Endothelial cell of umbilical vein (primary cell): ENCODE results near the gene SLC39A8. TPM values are rescaled to one million over a fixed set of nuclear protein-coding genes. Genes with fewer than 3 reads are reported as not detected.

Experiments
- BruUV-seq: library from RNA; stranded (reverse); fragments of 400-500 nt; replicated peaks from 2 replicates; lab custom pipeline; 2021; lab: Mats Ljungman, UMichigan
- CTCF ChIA-PET: fragments of 300-600, 350-600 bp; sonication (Branson Sonifier 250); formaldehyde crosslinking; loops from one replicate; lab custom pipeline; 2021; ENCODE audit warnings: antibody characterized with exemption, inconsistent platforms; lab: Charles Lee
- POLR2A ChIA-PET: fragments of 300-600, 350-600 bp; sonication (Branson Sonifier 250); formaldehyde crosslinking; loops from one replicate; lab custom pipeline; 2021; ENCODE audit warnings: antibody characterized with exemption, inconsistent platforms; lab: Charles Lee
- DNase-seq: peaks from one replicate; pipeline ENCODE4 v3.0.0-alpha.2; 2011; ENCODE audit warnings: low read depth, low spot score
- FAIRE-seq: peaks from 2 replicates; lab custom pipeline; 2011; peaks lifted over from hg19 to GRCh38; lab: Jason Lieb, UNC
- H2AFZ ChIP-seq: 2 replicates; pipeline ENCODE4 v1.6.0; 2012; ENCODE audit warnings: low read depth, low read length, control low read depth, inconsistent platforms
- H3K27ac ChIP-seq: 2 replicates; pipeline ENCODE4 v1.5.1; 2011; ENCODE audit warnings: low read depth, mild to moderate bottlenecking, control low read depth, low read length, moderate library complexity; ENCODE audit not compliant: insufficient read depth
- H3K27me3 ChIP-seq, 2 experiments: 2 replicates each; pipeline versions ENCODE4 v1.6.0 to v1.6.1; 2011; ENCODE audit warnings: low read length in 2 of 2, mixed read lengths in 1 of 2; ENCODE audit not compliant: control insufficient read depth in 2 of 2, insufficient read depth in 2 of 2
- H3K36me3 ChIP-seq, 2 experiments: 2 replicates in 1 of 2; 3 replicates in 1 of 2; pipeline ENCODE4 v1.5.1; 2011; ENCODE audit warnings: low read length in 2 of 2, mild to moderate bottlenecking in 1 of 2, moderate library complexity in 1 of 2; ENCODE audit not compliant: control insufficient read depth in 2 of 2, insufficient read depth in 2 of 2; ENCODE audit errors: extremely low read depth in 1 of 2
- H3K4me1 ChIP-seq: 3 replicates; pipeline ENCODE4 v1.5.1; 2011; ENCODE audit warnings: mild to moderate bottlenecking, low read length; ENCODE audit not compliant: control insufficient read depth, insufficient read depth; ENCODE audit errors: extremely low read depth
- H3K4me2 ChIP-seq: 2 replicates; pipeline ENCODE4 v1.6.1; 2011; ENCODE audit warnings: low read length, control low read depth, mixed read lengths; ENCODE audit not compliant: insufficient read depth
- H3K4me3 ChIP-seq, 3 experiments: fragments of 200-600 bp in 1 of 3; sonication (generic), shearing (Covaris generic) in 1 of 3; replicated peaks in 1 of 3; 2 replicates each; pipeline ENCODE4 v1.5.1; 2011 to 2016; ENCODE audit warnings: control low read depth in 3 of 3, low read length in 3 of 3, mild to moderate bottlenecking in 2 of 3, inconsistent platforms in 1 of 3, low read depth in 1 of 3, moderate library complexity in 1 of 3; ENCODE audit not compliant: insufficient read depth in 1 of 3
- H3K79me2 ChIP-seq: 2 replicates; pipeline ENCODE4 v1.6.0; 2012; ENCODE audit warnings: low read length, inconsistent platforms; ENCODE audit not compliant: control insufficient read depth, insufficient read depth
- H3K9ac ChIP-seq: replicated peaks from 2 replicates; pipeline ENCODE3; 2011; ENCODE audit warnings: low read length, control low read depth; ENCODE audit not compliant: insufficient read depth; ENCODE audit errors: extremely low read depth
- H3K9me1 ChIP-seq: replicated peaks from 3 replicates; pipeline ENCODE4 v1.6.0; 2011; ENCODE audit warnings: mild to moderate bottlenecking, low read length; ENCODE audit not compliant: control insufficient read depth, insufficient read depth; ENCODE audit errors: extremely low read depth
- H3K9me3 ChIP-seq: replicated peaks from 2 replicates; pipeline ENCODE4 v1.5.1; 2012; ENCODE audit warnings: low read length, inconsistent platforms; ENCODE audit not compliant: control insufficient read depth, insufficient read depth
- H4K20me1 ChIP-seq: replicated peaks from 2 replicates; pipeline ENCODE3; 2011; ENCODE audit warnings: mild to moderate bottlenecking, low read length; ENCODE audit not compliant: control insufficient read depth, insufficient read depth; ENCODE audit errors: extremely low read depth
- EZH2 ChIP-seq: IDR thresholded peaks from 2 replicates; pipeline ENCODE4 v1.6.1; 2012; ENCODE audit warnings: borderline replicate concordance, low read depth, mild to moderate bottlenecking, moderate library complexity, low read length, inconsistent platforms; ENCODE audit not compliant: severe bottlenecking
- FOS ChIP-seq: IDR thresholded peaks from 2 replicates; pipeline ENCODE4 v1.6.1; 2011; ENCODE audit warnings: mild to moderate bottlenecking, low read length, moderate library complexity, borderline replicate concordance; ENCODE audit not compliant: insufficient read depth
- GATA2 ChIP-seq: IDR thresholded peaks from 2 replicates; pipeline ENCODE4 v1.7.0; 2011; ENCODE audit warnings: low read depth, mild to moderate bottlenecking, moderate library complexity, mixed read lengths, low read length; ENCODE audit not compliant: insufficient read length, insufficient read depth
- JUN ChIP-seq: IDR thresholded peaks from 2 replicates; pipeline ENCODE4 v1.6.1; 2011; ENCODE audit warnings: borderline replicate concordance, low read depth; ENCODE audit not compliant: insufficient read length, insufficient read depth
- MYC ChIP-seq: IDR thresholded peaks from one replicate; pipeline ENCODE4 v1.6.1; 2011; ENCODE audit warnings: mild to moderate bottlenecking, low read depth, low read length
- POLR2A ChIP-seq: IDR thresholded peaks from 2 replicates; pipeline ENCODE4 v1.6.1; 2012; ENCODE audit warnings: low read depth, mild to moderate bottlenecking, control low read depth, low read length
- POLR2AphosphoS5 ChIP-seq: IDR thresholded peaks from 2 replicates; pipeline ENCODE4 v1.6.1; 2012; ENCODE audit warnings: low read depth, mild to moderate bottlenecking, control low read depth, low read length, moderate library complexity; ENCODE audit not compliant: insufficient read depth
- dilution Hi-C: fragments of 300-500 bp; cut with MboI; formaldehyde crosslinking; loops from one replicate; pipeline ENCODE4 v1.15.0; 2019; ENCODE audit warnings: low sequenced_read_pairs; ENCODE audit not compliant: extremely low pct_ligation_motif_present
- intact Hi-C: fragments of 100-400 bp; cut with micrococcal nuclease; formaldehyde crosslinking; loops from one replicate; pipeline ENCODE4 v1.10.0; 2022
- polyA plus RNA-seq, 4 experiments: library from polyadenylated mRNA; depleted of rRNA in 3 of 4; stranded (reverse) in 3 of 4; unstranded in 1 of 4; fragments of >200 nt; gene quantifications; 2 replicates each; pipeline versions ENCODE4 v1.2.1 to v1.2.3, GENCODE V29; 2011 to 2012; ENCODE audit warnings: missing spikeins in 1 of 4
- total RNA-seq: library from RNA; stranded (reverse); gene quantifications from 2 replicates; pipeline ENCODE4 v1.2.3, GENCODE V29; 2021
- TF ChIP-seq, protein P1 (sequence below), 2 donors: IDR thresholded peaks; 1 replicate in 1 of 2; 2 replicates in 1 of 2; pipeline ENCODE4 v1.5.1; 2011; ENCODE audit warnings: low read length in 2 of 2, mild to moderate bottlenecking in 2 of 2, moderate library complexity in 2 of 2, control low read depth in 1 of 2, inconsistent platforms in 1 of 2, low read depth in 1 of 2; ENCODE audit not compliant: insufficient read depth in 1 of 2; ENCODE audit errors: extremely low read depth in 1 of 2
- TF ChIP-seq, protein P2 (sequence below): IDR thresholded peaks from 2 replicates; pipeline ENCODE4 v1.6.1; 2011; ENCODE audit not compliant: insufficient read depth, insufficient read length

The SLC39A8 gene
- total and polyA plus RNA-seq, 2 donors (not counting 3 experiments of a cell fraction or from before 2014, with no cell fraction given): 1.7 to 6.7 TPM

- TF ChIP-seq FOS (no peak), EZH2 (no peak), JUN (no peak), MYC (no peak), GATA2 (no peak), POLR2AphosphoS5 (no peak), POLR2A (no peak)
- TF ChIP-seq, protein P1, sequence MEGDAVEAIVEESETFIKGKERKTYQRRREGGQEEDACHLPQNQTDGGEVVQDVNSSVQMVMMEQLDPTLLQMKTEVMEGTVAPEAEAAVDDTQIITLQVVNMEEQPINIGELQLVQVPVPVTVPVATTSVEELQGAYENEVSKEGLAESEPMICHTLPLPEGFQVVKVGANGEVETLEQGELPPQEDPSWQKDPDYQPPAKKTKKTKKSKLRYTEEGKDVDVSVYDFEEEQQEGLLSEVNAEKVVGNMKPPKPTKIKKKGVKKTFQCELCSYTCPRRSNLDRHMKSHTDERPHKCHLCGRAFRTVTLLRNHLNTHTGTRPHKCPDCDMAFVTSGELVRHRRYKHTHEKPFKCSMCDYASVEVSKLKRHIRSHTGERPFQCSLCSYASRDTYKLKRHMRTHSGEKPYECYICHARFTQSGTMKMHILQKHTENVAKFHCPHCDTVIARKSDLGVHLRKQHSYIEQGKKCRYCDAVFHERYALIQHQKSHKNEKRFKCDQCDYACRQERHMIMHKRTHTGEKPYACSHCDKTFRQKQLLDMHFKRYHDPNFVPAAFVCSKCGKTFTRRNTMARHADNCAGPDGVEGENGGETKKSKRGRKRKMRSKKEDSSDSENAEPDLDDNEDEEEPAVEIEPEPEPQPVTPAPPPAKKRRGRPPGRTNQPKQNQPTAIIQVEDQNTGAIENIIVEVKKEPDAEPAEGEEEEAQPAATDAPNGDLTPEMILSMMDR (IDR thresholded peaks at IDR 0.05; ENCODE audit: extremely low read depth in 1 of 2, insufficient read depth in 1 of 2, low read depth in 1 of 2, low read length in 2 of 2): no peak
- TF ChIP-seq, protein P2, sequence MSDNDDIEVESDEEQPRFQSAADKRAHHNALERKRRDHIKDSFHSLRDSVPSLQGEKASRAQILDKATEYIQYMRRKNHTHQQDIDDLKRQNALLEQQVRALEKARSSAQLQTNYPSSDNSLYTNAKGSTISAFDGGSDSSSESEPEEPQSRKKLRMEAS: no peak
- dilution Hi-C loops: no loop called here
- intact Hi-C loops: no loop called here
Measured at GRCh38 chr4:102333787-102334186, 11.5 kb downstream of the SLC39A8 start.

More at GRCh38 chr4:102333787-102334186, 11.5 kb downstream of the SLC39A8 start:
- Histone ChIP-seq H4K20me1 (no peaks in the 10 kb centered on the region), H3K27me3 (no peaks in the 10 kb centered on the region), H3K9me1 (no peaks in the 10 kb centered on the region), H3K4me1 (no peaks in the 10 kb centered on the region), H3K4me3 (no peak overlapping the region), H3K79me2 (no peaks in the 10 kb centered on the region), H3K9me3 (no peaks in the 10 kb centered on the region), H3K36me3 (no peaks in the 10 kb centered on the region), H3K4me2 (no peak overlapping the region), H3K9ac (no peak overlapping the region), H2AFZ (no peak overlapping the region), H3K27ac (no peak overlapping the region)
- no TSS peak for BruUV-seq
- DNase-seq: no peak
- ChIA-PET POLR2A (no interaction called here), CTCF (interaction anchor here (1.0 kb wide), 1 partner anchor 12 kb away, joined by 3 read pairs; no protein-coding TSS in a partner anchor)
- FAIRE-seq: no peak
